HTR-8/SVneo (cell line): Measurements from ENCODE around the gene KCNQ4.

Experiments
- DNase-seq: peaks from one replicate; pipeline ENCODE4 v3.0.0; 2011; ENCODE audit warnings: low spot score, mixed read lengths; ENCODE audit not compliant: insufficient read length
- FAIRE-seq: peaks from 2 replicates; lab custom pipeline; 2011; peaks lifted over from hg19 to GRCh38; lab: Jason Lieb, UNC

Gene KCNQ4

GRCh38 chr1:40789661-40790430 is 6.3 kb downstream of the KCNQ4 start:
- FAIRE-seq (no peak), DNase-seq (no peak)

- DNase-seq (no peak), FAIRE-seq (no peak)
Measured at GRCh38 chr1:40792036-40792435, 8.4 kb downstream of the KCNQ4 start.

DNA sequence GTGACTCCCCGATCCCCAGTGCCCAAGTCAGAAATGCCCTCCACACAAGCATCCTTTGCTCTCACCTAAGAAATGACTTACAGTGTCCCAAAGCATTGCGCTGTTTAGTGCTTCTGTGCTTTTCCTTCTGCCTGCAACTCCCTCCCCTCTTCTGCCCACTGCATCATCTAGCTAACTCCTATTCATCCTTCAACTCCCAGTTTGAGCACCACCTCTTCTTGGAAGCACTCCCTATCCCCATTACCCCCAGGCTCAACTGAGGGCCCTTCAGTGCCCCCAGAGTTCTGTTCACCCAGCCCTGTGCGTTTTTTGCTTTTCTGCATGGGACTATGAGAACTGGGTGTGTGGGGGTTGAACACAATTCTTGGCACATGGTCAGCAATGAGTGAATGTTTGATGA is 10.0 kb downstream of the KCNQ4 start:
- FAIRE-seq (no peak), DNase-seq (no peak)

DNA sequence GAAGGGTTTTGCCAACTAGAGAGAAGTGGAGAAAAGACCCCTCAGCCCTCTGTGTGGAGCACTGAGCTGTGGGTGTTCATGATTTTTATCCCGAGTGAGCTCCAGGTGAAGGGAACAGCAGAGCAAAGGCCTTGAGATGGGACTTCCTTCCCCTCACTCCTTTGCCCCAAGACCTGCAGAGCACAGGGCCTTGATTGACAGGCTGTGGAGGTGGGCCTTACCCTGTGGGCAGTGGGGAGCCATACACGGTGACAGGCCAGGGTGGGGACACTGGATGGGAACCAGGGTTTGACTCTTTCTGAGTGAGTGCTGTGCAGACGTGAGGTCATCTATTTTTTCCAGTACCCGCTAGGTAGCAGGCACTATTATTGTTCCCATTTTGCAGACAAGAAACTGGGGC is 10.5 kb downstream of the KCNQ4 start:
- no peak for FAIRE-seq

DNA sequence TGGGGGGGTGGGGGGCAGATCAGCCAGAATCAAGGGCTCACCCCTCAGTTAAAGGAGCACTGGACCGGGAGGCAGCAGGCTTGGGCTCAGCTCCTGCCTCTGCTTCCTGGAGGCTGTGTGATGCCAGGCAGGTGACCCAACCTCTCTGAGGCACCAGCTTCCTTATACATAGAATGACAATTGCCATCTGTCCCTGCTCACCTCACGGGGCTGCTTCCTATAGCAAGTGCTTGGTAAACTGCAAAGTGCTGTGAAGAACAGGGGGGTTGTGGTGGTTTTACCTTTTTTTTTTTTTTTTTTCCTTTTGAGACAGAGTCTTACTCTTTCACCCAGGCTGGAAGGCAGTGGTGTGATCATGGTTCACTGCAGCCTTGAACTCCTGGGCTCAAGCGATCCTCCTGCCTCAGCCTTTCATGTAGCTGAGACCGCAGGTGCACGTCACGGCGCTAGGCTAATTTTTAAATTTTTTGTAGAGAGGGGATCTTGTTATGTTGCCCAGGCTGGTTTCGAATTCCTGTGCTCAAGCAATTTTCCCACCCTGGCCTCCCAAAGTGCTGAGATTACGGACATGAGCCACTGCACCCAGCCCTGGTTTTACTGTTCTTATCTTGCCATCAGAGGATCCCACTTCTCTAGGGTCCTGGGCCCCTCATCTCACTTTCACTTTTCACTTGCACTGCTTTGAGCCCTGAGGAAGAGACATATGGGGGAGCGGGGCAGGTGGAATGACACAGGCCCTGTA is 11.6 kb downstream of the KCNQ4 start:
- DNase-seq (no peak), FAIRE-seq (no peak)

More for the DNA sequence above, 10.5 kb downstream of the KCNQ4 start:
- no peak for DNase-seq

- FAIRE-seq: no peak
- no peak for DNase-seq
Measured at GRCh38 chr1:40795811-40796586, 12.4 kb downstream of the KCNQ4 start.

GRCh38 chr1:40796939-40797667 is 13.5 kb downstream of the KCNQ4 start:
- FAIRE-seq (no peak), DNase-seq (no peak)

DNA sequence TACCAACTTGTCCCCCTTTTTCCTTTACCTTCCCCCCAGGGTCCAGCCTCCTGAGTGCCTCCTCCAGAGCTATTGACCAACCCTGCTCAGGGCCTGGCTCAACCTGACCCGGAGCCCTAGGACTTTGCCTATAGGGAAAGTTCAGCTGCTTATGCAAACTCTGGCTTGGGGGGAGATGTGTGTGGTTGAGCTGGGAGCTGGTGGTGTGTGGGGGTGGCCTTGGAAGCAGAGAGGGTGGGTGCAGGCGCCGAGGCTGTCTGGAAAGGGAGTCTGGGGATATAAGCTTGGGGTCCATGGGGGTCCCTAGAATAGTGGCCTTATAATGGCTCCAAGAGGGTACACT is 14.1 kb downstream of the KCNQ4 start:
- FAIRE-seq: no peak
- DNase-seq: no peak

DNA sequence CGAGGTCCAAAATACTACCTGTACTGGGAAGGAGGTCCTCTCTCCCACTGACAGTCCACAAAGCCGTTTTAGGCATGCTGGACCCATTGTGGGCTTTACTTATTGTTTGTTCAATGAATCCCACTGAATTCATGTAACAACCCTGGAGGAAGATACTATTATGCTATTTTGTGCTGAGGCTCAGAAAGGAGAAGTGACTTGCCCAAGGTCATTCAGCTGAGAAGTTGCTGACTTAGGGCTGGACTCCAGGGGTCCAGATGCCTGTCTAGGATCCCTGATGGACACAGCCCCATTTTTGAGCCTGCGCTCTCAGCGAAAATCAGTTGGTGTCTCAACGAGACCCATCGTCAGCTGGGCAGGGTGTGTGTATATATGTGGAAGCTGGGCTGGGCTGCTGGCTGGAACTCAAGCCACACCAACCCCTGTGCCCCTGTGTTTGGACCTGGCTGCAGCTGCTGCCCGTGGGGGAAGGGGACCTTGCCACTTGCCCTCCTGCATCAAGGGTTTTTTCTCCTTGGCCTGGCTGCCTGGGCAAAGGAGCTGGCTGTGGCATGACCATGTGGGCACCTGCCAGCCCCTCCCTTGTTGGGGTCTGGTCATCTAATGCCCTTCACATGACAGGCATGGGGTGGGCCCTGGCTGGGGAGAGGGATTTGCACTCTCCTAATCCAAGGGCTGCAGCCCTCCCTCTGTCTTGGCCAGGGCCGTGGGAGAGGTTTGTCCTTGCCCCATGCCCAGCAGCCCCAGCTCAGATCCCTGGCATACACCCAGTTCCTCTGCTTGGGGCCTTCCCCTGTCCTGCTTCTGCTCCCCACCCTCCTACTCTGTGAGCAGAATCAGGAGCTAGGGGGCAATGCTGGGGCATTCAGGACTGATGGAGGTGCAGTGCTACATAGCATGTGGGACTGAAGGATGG is 15.0 kb downstream of the KCNQ4 start:
- FAIRE-seq (no peak), DNase-seq (no peak)

GRCh38 chr1:40799351-40799867 is 15.8 kb downstream of the KCNQ4 start:
- FAIRE-seq (no peak), DNase-seq (no peak)

GRCh38 chr1:40801742-40802077 is 18.1 kb downstream of the KCNQ4 start:
- DNase-seq (no peak), FAIRE-seq (no peak)

- FAIRE-seq (no peak), DNase-seq (no peak)
Measured at GRCh38 chr1:40802078-40802741, 18.6 kb downstream of the KCNQ4 start.

GRCh38 chr1:40802742-40803113 is 19.1 kb downstream of the KCNQ4 start:
- FAIRE-seq (no peak), DNase-seq (no peak)

GRCh38 chr1:40803447-40803846 is 19.9 kb downstream of the KCNQ4 start:
- DNase-seq (no peak), FAIRE-seq (no peak)

GRCh38 chr1:40803902-40804301 is 20.3 kb downstream of the KCNQ4 start:
- FAIRE-seq (no peak), DNase-seq (no peak)

DNA sequence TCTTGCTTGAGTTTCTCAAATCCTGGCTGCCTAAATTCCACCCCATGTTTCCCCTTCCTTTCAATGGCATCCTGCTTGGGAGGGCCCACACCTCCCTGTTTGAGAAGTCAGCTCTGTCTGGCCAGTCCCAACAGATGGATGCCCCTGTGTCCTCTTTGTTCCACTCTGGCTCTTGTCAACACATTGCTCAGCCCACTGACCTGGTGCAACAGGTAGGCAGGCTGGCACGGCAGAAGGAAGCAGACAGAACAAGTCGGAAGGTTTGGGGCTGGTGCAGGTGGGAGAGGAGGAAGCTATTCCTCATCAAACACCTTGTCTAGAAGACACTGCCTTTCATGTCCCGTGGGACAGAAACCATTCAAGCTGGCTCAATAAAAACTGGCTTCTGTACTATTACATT is 22.7 kb downstream of the KCNQ4 start:
- no peak for FAIRE-seq
- DNase-seq: no peak

GRCh38 chr1:40806731-40807695 is 23.4 kb downstream of the KCNQ4 start:
- FAIRE-seq (no peak), DNase-seq (no peak)

- DNase-seq (no peak), FAIRE-seq (no peak)
Measured at GRCh38 chr1:40808002-40808401, 24.4 kb downstream of the KCNQ4 start.
